GM23248 (cell line): Measurements from ENCODE around the gene SOX8. TPM values are rescaled to one million over a fixed set of nuclear protein-coding genes. Genes with fewer than 3 reads are reported as not detected.

Experiments used
- DNase-seq: peaks from one replicate; pipeline ENCODE4 v3.0.0-alpha.2; 2015
- H2AFZ ChIP-seq: fragments of 200-600 bp; sonication (generic); 2 replicates; pipeline ENCODE4 v1.6.1; 2016; ENCODE audit warnings: antibody characterized with exemption
- H3F3A ChIP-seq: fragments of 200-600 bp; sonication (generic); 2 replicates; pipeline ENCODE4 v1.6.1; 2016; ENCODE audit warnings: mild to moderate bottlenecking, antibody characterized with exemption, mixed run types; ENCODE audit not compliant: insufficient read depth
- H3K27ac ChIP-seq: fragments of 200-600 bp; sonication (generic); 2 replicates; pipeline ENCODE4 v1.5.1; 2016; ENCODE audit warnings: mild to moderate bottlenecking
- H3K27me3 ChIP-seq: fragments of 200-600 bp; sonication (generic); replicated peaks from 2 replicates; pipeline ENCODE4 v1.6.1; 2016; ENCODE audit warnings: mild to moderate bottlenecking; ENCODE audit not compliant: insufficient read depth
- H3K36me3 ChIP-seq: fragments of 200-600 bp; sonication (generic); 2 replicates; pipeline ENCODE4 v1.6.1; 2016; ENCODE audit warnings: low read depth, mild to moderate bottlenecking
- H3K4me1 ChIP-seq: fragments of 200-600 bp; sonication (generic); 2 replicates; pipeline ENCODE4 v1.6.1; 2016; ENCODE audit warnings: mild to moderate bottlenecking; ENCODE audit not compliant: insufficient read depth
- H3K4me2 ChIP-seq: fragments of 200-600 bp; sonication (generic); one replicate; pipeline ENCODE4 v1.6.1; 2016; ENCODE audit warnings: mild to moderate bottlenecking; ENCODE audit not compliant: unreplicated experiment
- H3K4me3 ChIP-seq: fragments of 200-600 bp; sonication (generic); 2 replicates; pipeline ENCODE4 v1.5.1; 2016; ENCODE audit warnings: mild to moderate bottlenecking
- H3K79me2 ChIP-seq: fragments of 200-600 bp; sonication (generic); 2 replicates; pipeline ENCODE4 v1.6.1; 2016; ENCODE audit warnings: mild to moderate bottlenecking; ENCODE audit not compliant: insufficient read depth
- H3K9ac ChIP-seq: fragments of 200-600 bp; sonication (generic); 2 replicates; pipeline ENCODE4 v1.6.1; 2016; ENCODE audit warnings: mild to moderate bottlenecking
- H3K9me2 ChIP-seq: fragments of 200-600 bp; sonication (generic); 2 replicates; pipeline ENCODE4 v1.6.1; 2016; ENCODE audit warnings: mixed run types, mild to moderate bottlenecking, moderate library complexity; ENCODE audit not compliant: insufficient read depth
- H3K9me3 ChIP-seq: fragments of 200-600 bp; sonication (generic); one replicate; pipeline ENCODE4 v1.6.1; 2017; ENCODE audit warnings: low read depth
- H4K20me1 ChIP-seq: fragments of 200-600 bp; sonication (generic); 2 replicates; pipeline ENCODE4 v1.6.0; 2016; ENCODE audit not compliant: insufficient read depth
- EZH2 ChIP-seq: fragments of 200-600 bp; sonication (generic); IDR thresholded peaks from 2 replicates; pipeline ENCODE4 v1.6.1; 2018; ENCODE audit warnings: antibody characterized with exemption, mild to moderate bottlenecking; ENCODE audit not compliant: insufficient read depth, poor library complexity, severe bottlenecking
- EZH2phosphoT487 ChIP-seq: fragments of 200-600 bp; sonication (generic); IDR thresholded peaks from 2 replicates; pipeline ENCODE4 v1.6.1; 2018; ENCODE audit warnings: antibody characterized with exemption, moderate library complexity, mild to moderate bottlenecking, low read depth; ENCODE audit not compliant: insufficient read depth
- WGBS, 2 experiments: methylation state at CpG; one replicate each; pipeline ENCODE4 v1.1.6; 2015 to 2017; ENCODE audit warnings: low lambda C conversion rate in 2 of 2, low coverage in 1 of 2; ENCODE audit errors: missing lambda C conversion rate in 2 of 2; 5-methylcytosine and 5-hydroxymethylcytosine counted together
- in situ Hi-C: fragments of 300-500 bp; cut with MboI; formaldehyde crosslinking; loops from 2 replicates; pipeline ENCODE4 v1.15.0; 2020
- polyA plus RNA-seq: library from polyadenylated mRNA; unstranded; fragments of >200 nt; fragmentation: Nextera tagmentation; extraction: Ambion mirVana; gene quantifications from 2 replicates; pipeline ENCODE4 v1.2.1, GENCODE V29; 2016
- total RNA-seq: library from RNA; depleted of rRNA; stranded (reverse); fragments of >200 nt; shearing (Covaris generic); gene quantifications from 2 replicates; pipeline ENCODE4 v1.2.3, GENCODE V29; 2014

Gene SOX8
- total and polyA plus RNA-seq, 2 experiments from 2014 or later: 0.15 to 0.43 TPM

- 51 to 63% methylated on average over 17 of the region's 17 CpGs for WGBS, 2 experiments
- no peaks in the 10 kb centered on the region for H3K9me2 ChIP-seq
- no peaks in the 10 kb centered on the region for H3K79me2 ChIP-seq
- no peak for TF ChIP-seq EZH2
- no peak for TF ChIP-seq EZH2phosphoT487
- no peak overlapping the region for H3K4me3 ChIP-seq
- H3K27ac ChIP-seq: no peak overlapping the region
- in situ Hi-C loops: no loop called here
- H2AFZ ChIP-seq: no peak overlapping the region
- no peaks in the 10 kb centered on the region for H3F3A ChIP-seq
- no peaks in the 10 kb centered on the region for H3K36me3 ChIP-seq
- H4K20me1 ChIP-seq: no peaks in the 10 kb centered on the region
- H3K4me1 ChIP-seq: peaks cover 8% of the 10 kb centered on the region; the same call in 1 of the 2 replicates
- DNase-seq: no peak
- no peak overlapping the region for H3K9ac ChIP-seq
- no peak overlapping the region for H3K4me2 ChIP-seq
- H3K27me3 ChIP-seq: peaks cover 20% of the 10 kb centered on the region
- no peaks in the 10 kb centered on the region for H3K9me3 ChIP-seq
Observed at GRCh38 chr16:1000608-1001007, 19.0 kb downstream of the SOX8 start.

GRCh38 chr16:1001096-1001495, 19.5 kb downstream of the SOX8 start:
- Histone ChIP-seq H3K9ac (no peak overlapping the region), H3K9me2 (no peaks in the 10 kb centered on the region), H3F3A (no peaks in the 10 kb centered on the region), H3K36me3 (no peaks in the 10 kb centered on the region), H3K4me1 (peaks cover 8% of the 10 kb centered on the region; the same call in 1 of the 2 replicates), H3K4me3 (no peak overlapping the region), H3K9me3 (no peaks in the 10 kb centered on the region), H3K79me2 (no peaks in the 10 kb centered on the region), H3K27me3 (peaks cover 18% of the 10 kb centered on the region), H4K20me1 (no peaks in the 10 kb centered on the region), H3K4me2 (no peak overlapping the region), H3K27ac (no peak overlapping the region), H2AFZ (no peak overlapping the region)
- no peak for DNase-seq
- WGBS, 2 experiments: 82 to 84% methylated on average over 11 of the region's 11 CpGs
- in situ Hi-C loops: no loop called here
- TF ChIP-seq EZH2: no peak
- TF ChIP-seq EZH2phosphoT487: no peak

- in situ Hi-C loops: no loop called here
- no peaks in the 10 kb centered on the region for H3K9me3 ChIP-seq
- no peak overlapping the region for H3K27ac ChIP-seq
- TF ChIP-seq EZH2 (no peak), EZH2phosphoT487 (no peak)
- DNase-seq: peak; percentile 86
- H3K27me3 ChIP-seq: peaks cover 17% of the 10 kb centered on the region
- H3K4me3 ChIP-seq: no peak overlapping the region
- no peak overlapping the region for H2AFZ ChIP-seq
- H3K79me2 ChIP-seq: no peaks in the 10 kb centered on the region
- H3K4me1 ChIP-seq: peaks cover 8% of the 10 kb centered on the region; the same call in 1 of the 2 replicates
- H3K9me2 ChIP-seq: no peaks in the 10 kb centered on the region
- no peak overlapping the region for H3K4me2 ChIP-seq
- no peaks in the 10 kb centered on the region for H3K36me3 ChIP-seq
- H3K9ac ChIP-seq: no peak overlapping the region
- H3F3A ChIP-seq: no peaks in the 10 kb centered on the region
- 57 to 61% methylated on average over 42 to 46 of the region's 46 CpGs for WGBS, 2 experiments
- no peaks in the 10 kb centered on the region for H4K20me1 ChIP-seq
Observed at GRCh38 chr16:1002399-1003166, 21.0 kb downstream of the SOX8 start.

GRCh38 chr16:1003391-1004347, 22.1 kb downstream of the SOX8 start:
- peaks cover 18% of the 10 kb centered on the region for H3K27me3 ChIP-seq
- H3K4me3 ChIP-seq: no peak overlapping the region
- H3K9ac ChIP-seq: no peak overlapping the region
- no peaks in the 10 kb centered on the region for H3K36me3 ChIP-seq
- no peak overlapping the region for H2AFZ ChIP-seq
- DNase-seq: peak; percentile 50
- whole genome bisulfite sequencing, 2 experiments: 75% methylated on average over 38 to 39 of the region's 41 CpGs
- H3K27ac ChIP-seq: no peak overlapping the region
- H3F3A ChIP-seq: no peaks in the 10 kb centered on the region
- no peaks in the 10 kb centered on the region for H3K9me3 ChIP-seq
- in situ Hi-C loops: no loop called here
- H3K4me2 ChIP-seq: no peak overlapping the region
- H3K9me2 ChIP-seq: no peaks in the 10 kb centered on the region
- H4K20me1 ChIP-seq: no peaks in the 10 kb centered on the region
- no peaks in the 10 kb centered on the region for H3K79me2 ChIP-seq
- TF ChIP-seq EZH2phosphoT487 (no peak), EZH2 (no peak)
- H3K4me1 ChIP-seq: peaks cover 8% of the 10 kb centered on the region; the same call in 1 of the 2 replicates
